ENCODE measurements around the gene HSPG2.

The HSPG2 gene

DNA sequence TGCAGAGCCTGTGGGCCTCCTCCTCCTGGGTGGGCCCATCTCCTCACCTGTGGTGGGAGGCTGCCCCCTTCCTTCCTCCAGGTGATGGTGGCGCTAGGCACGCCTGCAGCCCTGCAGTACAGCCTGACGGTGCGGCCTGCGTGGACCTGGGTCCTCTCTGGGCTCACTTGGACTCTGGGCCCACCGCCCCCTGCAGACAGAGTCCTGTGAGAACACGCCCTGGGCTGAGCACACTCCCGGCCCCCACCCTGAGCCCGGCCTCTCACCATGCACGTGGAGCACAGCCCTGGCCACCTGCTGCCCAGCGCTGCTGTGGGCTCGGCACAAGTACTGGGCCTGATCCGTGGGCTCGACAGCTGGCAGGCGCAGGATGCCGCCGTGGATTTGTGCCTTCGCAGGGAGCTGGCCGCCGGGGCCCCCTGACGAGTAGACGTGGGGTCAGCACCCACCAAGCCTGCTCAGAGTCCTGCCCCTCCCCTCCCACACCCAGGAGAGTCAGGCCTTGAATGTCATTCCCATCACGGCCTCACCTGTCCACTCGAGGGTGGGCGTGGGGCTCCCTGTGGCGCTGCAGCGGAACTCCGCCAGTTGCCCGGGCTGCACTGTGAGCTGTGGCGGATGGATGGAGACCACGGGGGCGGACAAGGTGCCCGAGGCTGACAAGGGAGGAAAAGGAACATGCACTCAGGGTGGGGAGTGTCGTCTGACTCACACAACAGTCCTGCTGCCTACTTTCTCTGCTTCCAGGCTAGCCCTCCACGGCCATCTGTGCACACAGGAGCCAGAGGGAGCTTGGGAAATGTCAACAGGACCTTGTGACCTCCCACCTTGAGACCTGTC is 81.6 kb downstream of the HSPG2 start:
- H3K4me3 ChIP-seq (ENCODE audit: low read depth, low read length): no peak overlapping the region
- TF ChIP-seq, protein P1, sequence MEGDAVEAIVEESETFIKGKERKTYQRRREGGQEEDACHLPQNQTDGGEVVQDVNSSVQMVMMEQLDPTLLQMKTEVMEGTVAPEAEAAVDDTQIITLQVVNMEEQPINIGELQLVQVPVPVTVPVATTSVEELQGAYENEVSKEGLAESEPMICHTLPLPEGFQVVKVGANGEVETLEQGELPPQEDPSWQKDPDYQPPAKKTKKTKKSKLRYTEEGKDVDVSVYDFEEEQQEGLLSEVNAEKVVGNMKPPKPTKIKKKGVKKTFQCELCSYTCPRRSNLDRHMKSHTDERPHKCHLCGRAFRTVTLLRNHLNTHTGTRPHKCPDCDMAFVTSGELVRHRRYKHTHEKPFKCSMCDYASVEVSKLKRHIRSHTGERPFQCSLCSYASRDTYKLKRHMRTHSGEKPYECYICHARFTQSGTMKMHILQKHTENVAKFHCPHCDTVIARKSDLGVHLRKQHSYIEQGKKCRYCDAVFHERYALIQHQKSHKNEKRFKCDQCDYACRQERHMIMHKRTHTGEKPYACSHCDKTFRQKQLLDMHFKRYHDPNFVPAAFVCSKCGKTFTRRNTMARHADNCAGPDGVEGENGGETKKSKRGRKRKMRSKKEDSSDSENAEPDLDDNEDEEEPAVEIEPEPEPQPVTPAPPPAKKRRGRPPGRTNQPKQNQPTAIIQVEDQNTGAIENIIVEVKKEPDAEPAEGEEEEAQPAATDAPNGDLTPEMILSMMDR (IDR thresholded peaks at IDR 0.05; ENCODE audit: insufficient read depth, low read length, missing control alignments): no peak
- CTCF ChIA-PET: no interaction called here
- POLR2A ChIA-PET: no interaction called here
- DNase-seq (ENCODE audit: low read depth, low spot score): no peak

DNA sequence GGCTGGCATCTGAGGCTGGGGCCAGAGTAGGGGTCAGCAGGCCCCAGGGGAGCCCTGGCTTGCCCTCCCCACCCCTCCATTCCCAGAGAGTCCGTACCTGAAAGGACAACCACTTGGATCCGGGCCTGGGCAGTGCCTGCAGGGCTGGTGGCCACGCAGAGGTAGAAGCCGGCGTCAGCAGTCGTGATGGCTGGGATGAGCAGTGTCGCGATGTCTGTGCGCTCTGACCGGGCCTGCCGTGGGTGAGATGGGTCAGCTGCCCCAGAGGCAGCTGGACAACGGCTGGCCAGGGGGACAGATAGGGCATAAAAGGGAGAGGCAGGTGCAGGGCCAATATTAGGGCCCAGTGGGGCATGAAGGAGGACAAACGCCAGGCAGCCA is 82.4 kb downstream of the HSPG2 start:
- POLR2A ChIA-PET: no interaction called here
- no peak overlapping the region for H3K4me3 ChIP-seq (ENCODE audit: low read depth, low read length)
- CTCF ChIA-PET: no interaction called here
- TF ChIP-seq, protein P1 (IDR thresholded peaks at IDR 0.05; ENCODE audit: insufficient read depth, low read length, missing control alignments): no peak
- no peak for DNase-seq (ENCODE audit: low read depth, low spot score)

DNA sequence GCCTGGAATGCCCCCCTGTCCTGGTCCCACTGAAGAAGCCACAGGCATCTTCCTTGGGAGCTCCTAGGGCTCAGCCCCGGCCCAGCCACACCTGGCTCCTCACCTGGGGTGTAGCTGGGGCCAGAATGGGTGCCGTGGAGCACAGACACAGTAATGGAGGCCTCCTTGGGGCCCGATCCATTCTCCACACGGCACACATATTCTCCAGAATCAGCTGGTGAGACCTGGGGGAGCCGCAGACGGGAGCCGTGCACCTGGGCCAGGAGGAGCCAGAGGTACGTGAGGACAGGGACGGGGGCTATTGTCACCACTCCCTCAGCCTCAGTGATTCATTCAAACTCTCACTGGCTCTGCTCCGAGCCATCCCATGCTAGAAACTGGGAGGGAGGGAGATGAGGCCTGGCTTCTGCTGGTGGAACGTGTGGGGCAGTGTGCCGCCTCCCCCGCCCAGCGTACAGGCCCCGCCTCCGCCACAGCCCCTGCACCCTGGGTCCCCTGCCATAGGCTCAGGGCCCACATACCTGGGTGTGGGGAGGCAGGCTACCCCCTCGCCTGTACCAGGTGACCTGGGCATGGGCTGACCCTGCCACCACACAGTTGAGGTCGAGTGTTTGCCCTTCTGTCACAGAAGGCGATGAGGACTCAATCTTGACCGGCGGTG is 82.9 kb downstream of the HSPG2 start:
- POLR2A ChIA-PET: no interaction called here

DNA sequence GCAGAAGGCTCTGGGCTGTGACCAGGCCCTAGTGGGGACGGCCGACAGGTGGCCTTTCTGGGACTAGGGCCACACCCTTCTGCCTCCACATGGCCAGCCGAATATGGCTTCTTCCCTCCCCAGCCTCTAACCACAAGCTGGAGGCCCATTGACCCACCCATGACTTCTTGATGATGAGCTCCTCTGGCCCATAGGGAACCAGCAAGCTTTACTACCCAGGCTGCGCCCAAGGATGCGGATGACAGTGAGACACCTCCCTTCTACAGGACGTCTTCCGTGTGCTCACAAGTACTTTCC is 84.0 kb downstream of the HSPG2 start:
- H3K4me3 ChIP-seq (ENCODE audit: low read depth, low read length): no peak overlapping the region
- CTCF ChIA-PET: no interaction called here
- POLR2A ChIA-PET: interaction anchor here (0.9 kb wide), 1 partner anchor 11 kb away, joined by 3 read pairs; no protein-coding TSS in a partner anchor
- no peak for DNase-seq (ENCODE audit: low read depth, low spot score)
- TF ChIP-seq, protein P1 (IDR thresholded peaks at IDR 0.05; ENCODE audit: insufficient read depth, low read length, missing control alignments): no peak

More for the DNA sequence above, 82.9 kb downstream of the HSPG2 start:
- no peak overlapping the region for H3K4me3 ChIP-seq (ENCODE audit: low read depth, low read length)
- CTCF ChIA-PET: no interaction called here
- TF ChIP-seq, protein P1 (IDR thresholded peaks at IDR 0.05; ENCODE audit: insufficient read depth, low read length, missing control alignments): no peak
- no peak for DNase-seq (ENCODE audit: low read depth, low spot score)

DNA sequence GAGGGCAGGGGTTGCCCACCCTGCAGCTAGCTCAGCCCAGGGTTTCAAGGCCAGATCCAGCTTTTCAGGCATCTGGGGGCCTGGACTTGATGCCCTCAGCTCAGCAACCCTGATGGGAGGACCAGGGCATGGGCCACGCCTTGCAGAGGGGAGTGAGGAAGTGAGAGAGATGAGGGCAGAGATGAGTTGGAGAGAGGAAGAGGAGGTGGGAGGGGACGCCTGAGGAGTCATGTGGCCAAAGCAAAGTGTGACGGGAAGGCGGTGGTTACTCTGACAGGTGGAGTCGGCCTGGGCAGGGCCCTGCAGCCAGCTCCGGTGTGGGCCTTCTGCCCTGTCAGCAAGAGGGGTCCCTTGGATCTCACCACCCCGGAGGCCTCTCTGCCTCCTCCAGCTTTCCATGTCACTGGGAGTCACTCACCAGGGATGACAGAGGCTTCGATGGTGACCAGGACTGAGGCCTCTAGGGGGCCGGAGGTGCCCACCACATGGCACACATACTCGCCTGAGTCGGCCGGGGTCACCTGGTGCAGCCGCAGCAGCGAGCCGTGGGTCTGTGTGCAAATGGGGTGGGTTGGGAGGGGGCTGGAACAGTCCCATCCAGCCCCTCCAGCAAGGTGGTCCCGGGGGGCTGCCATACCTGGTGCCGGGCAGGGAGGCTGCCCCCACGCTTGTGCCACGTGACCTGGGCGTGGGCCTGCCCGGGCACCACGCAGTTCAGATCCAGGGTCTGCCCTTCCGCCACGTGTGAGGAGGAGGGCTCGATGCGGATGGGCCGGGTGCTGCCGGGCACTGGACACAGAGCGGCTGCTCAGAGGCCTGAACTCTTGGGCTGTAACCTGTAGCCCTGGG is 84.6 kb downstream of the HSPG2 start:
- POLR2A ChIA-PET: no interaction called here
- CTCF ChIA-PET: no interaction called here
- TF ChIP-seq, protein P1 (IDR thresholded peaks at IDR 0.05; ENCODE audit: insufficient read depth, low read length, missing control alignments): no peak
- no peak for DNase-seq (ENCODE audit: low read depth, low spot score)
- H3K4me3 ChIP-seq (ENCODE audit: low read depth, low read length): no peak overlapping the region
